ENCODE data around the gene IRAK4. TPM values are rescaled to one million over a fixed set of nuclear protein-coding genes. Genes with fewer than 3 reads are reported as not detected.

IRAK4 gene
- total and polyA plus RNA-seq, 2 experiments from 2014 or later: 5.1 to 15.9 TPM

DNA sequence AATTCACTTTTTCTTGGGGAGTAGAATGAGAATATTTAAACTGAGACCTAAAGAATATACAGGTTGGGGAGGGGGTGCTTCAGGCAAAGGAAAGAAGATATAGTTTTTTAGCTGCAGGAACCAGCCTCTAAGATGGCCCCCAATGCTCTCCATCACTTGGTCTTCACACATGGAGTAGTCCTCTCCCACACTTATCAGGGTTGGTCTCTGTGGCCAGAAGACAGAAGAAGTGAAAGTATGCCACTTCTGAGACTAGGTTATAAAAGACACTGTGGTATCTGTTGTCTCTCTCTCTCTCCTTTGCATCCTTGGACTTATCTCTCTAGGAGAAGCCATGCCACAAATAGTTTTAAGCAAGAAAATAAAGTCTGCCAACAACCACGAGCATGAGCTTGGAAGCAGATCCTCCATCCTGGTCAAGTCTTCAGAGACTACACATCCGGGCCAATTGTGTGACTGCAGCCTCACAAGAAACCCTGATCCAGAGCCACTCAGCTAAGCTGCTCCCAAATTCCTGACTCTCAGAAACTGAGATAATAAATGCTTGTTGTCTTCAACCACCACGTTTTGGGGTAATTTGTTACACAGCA, 18.1 kb upstream of the IRAK4 start:
- no peak overlapping the region for H3K27ac ChIP-seq
- no peaks in the 10 kb centered on the region for H3K9me3 ChIP-seq (ENCODE audit: low read depth)
- no peaks in the 10 kb centered on the region for H3K36me3 ChIP-seq (replicated peaks; ENCODE audit: insufficient read depth, low read depth)
- H3K27me3 ChIP-seq: no peaks in the 10 kb centered on the region
- no peaks in the 10 kb centered on the region for H3K79me2 ChIP-seq
- no peaks in the 10 kb centered on the region for H3K4me1 ChIP-seq (ENCODE audit: insufficient read depth)
- no peak for TF ChIP-seq EZH2phosphoT487 (IDR thresholded peaks at IDR 0.05; ENCODE audit: low read depth, severe bottlenecking, unreplicated experiment)
- TF ChIP-seq EZH2 (IDR thresholded peaks at IDR 0.05; ENCODE audit: borderline replicate concordance): no peak
- TF ChIP-seq, protein P1, sequence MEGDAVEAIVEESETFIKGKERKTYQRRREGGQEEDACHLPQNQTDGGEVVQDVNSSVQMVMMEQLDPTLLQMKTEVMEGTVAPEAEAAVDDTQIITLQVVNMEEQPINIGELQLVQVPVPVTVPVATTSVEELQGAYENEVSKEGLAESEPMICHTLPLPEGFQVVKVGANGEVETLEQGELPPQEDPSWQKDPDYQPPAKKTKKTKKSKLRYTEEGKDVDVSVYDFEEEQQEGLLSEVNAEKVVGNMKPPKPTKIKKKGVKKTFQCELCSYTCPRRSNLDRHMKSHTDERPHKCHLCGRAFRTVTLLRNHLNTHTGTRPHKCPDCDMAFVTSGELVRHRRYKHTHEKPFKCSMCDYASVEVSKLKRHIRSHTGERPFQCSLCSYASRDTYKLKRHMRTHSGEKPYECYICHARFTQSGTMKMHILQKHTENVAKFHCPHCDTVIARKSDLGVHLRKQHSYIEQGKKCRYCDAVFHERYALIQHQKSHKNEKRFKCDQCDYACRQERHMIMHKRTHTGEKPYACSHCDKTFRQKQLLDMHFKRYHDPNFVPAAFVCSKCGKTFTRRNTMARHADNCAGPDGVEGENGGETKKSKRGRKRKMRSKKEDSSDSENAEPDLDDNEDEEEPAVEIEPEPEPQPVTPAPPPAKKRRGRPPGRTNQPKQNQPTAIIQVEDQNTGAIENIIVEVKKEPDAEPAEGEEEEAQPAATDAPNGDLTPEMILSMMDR (IDR thresholded peaks at IDR 0.05; ENCODE audit: poor library complexity): no peak
- H4K20me1 ChIP-seq (ENCODE audit: insufficient read depth, poor library complexity, severe bottlenecking): no peaks in the 10 kb centered on the region
- no peak overlapping the region for H2AFZ ChIP-seq
- no peaks in the 10 kb centered on the region for H3K9me2 ChIP-seq (replicated peaks; ENCODE audit: insufficient read depth)
- no peak overlapping the region for H3K4me3 ChIP-seq
- no peak for DNase-seq (ENCODE audit: low spot score)
- WGBS (ENCODE audit: low lambda C conversion rate, missing lambda C conversion rate): 77% methylated on average over 3 of the region's 3 CpGs
- H3K4me2 ChIP-seq: no peak overlapping the region

DNA sequence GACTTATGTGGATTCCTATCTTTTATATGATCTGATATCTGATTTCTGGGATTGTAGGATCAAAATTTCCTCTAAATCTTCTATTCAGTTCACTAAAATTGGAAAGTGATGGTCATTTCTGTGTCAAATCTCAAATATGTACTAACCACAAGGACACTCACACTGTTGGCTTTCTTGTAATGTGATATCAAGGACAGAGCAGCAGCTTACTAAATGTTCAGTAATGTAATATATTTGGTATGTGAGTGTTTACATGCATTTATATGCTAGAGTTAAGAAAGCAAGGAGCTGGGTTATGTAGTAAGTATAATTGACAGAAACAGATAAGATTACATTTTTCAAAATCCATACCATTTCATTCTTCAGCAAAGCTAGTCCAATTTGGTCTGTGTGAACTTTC, 16.6 kb upstream of the IRAK4 start:
- Histone ChIP-seq H2AFZ (no peak overlapping the region), H3K27me3 (no peaks in the 10 kb centered on the region), H3K27ac (no peak overlapping the region), H3K9me3 (ENCODE audit: low read depth) (no peaks in the 10 kb centered on the region), H3K36me3 (replicated peaks; ENCODE audit: insufficient read depth, low read depth) (no peaks in the 10 kb centered on the region), H3K4me1 (ENCODE audit: insufficient read depth) (no peaks in the 10 kb centered on the region), H3K79me2 (no peaks in the 10 kb centered on the region), H4K20me1 (ENCODE audit: insufficient read depth, poor library complexity, severe bottlenecking) (no peaks in the 10 kb centered on the region), H3K4me2 (no peak overlapping the region), H3K9me2 (replicated peaks; ENCODE audit: insufficient read depth) (no peaks in the 10 kb centered on the region), H3K4me3 (no peak overlapping the region)
- no peak for DNase-seq (ENCODE audit: low spot score)
- TF ChIP-seq EZH2 (IDR thresholded peaks at IDR 0.05; ENCODE audit: borderline replicate concordance): no peak

DNA sequence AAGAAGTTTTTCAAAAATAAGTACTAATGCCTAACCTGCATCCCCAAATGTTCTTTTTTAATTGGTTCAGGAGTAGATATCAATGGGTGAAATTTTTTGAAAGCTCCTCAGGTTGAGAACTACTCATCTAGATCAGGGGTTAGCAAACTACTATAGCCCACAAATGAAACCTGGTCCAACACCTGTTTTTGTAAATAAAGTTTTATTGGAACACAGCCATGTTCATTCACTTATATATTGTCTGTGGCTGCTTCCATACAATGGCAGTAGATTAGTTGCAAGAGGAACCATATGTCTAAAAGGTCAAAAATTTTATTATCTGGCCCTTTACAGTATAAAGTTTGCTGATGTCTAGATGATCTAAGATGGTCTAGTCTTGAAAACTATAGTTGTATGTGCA, 13.9 kb upstream of the IRAK4 start:
- Histone ChIP-seq H3K27ac (no peak overlapping the region), H2AFZ (no peak overlapping the region)

DNA sequence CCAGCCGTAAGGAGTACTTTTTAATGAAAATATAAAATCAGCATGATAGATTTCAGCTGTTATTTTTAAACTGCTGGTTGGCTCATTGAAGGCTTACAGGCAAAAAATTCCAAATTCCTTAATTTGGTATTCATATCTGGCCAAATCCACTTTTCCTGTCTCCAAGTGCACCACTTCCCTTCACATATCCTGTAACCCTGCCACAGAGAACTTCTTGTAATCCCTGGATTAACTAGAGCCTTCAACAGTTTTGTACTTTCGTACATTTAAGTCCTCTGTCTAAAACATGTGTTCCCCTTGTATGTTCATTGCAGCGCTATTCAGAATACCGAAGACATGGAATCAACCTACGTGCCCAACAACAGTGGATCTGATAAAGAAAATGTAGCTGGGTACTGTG, 9.7 kb upstream of the IRAK4 start:
- no peak overlapping the region for H3K27ac ChIP-seq
- 82% methylated on average over 5 of the region's 5 CpGs for WGBS (ENCODE audit: low lambda C conversion rate, missing lambda C conversion rate)
- TF ChIP-seq EZH2 (IDR thresholded peaks at IDR 0.05; ENCODE audit: borderline replicate concordance): no peak
- TF ChIP-seq EZH2phosphoT487 (IDR thresholded peaks at IDR 0.05; ENCODE audit: low read depth, severe bottlenecking, unreplicated experiment): no peak
- TF ChIP-seq, protein P1 (IDR thresholded peaks at IDR 0.05; ENCODE audit: poor library complexity): no peak

More for the DNA sequence above, 13.9 kb upstream of the IRAK4 start:
- no peaks in the 10 kb centered on the region for H4K20me1 ChIP-seq (ENCODE audit: insufficient read depth, poor library complexity, severe bottlenecking)
- no peaks in the 10 kb centered on the region for H3K9me2 ChIP-seq (replicated peaks; ENCODE audit: insufficient read depth)
- no peak overlapping the region for H3K4me2 ChIP-seq
- H3K36me3 ChIP-seq (replicated peaks; ENCODE audit: insufficient read depth, low read depth): no peaks in the 10 kb centered on the region
- H3K4me1 ChIP-seq (ENCODE audit: insufficient read depth): no peaks in the 10 kb centered on the region
- H3K27me3 ChIP-seq: no peaks in the 10 kb centered on the region
- no peak for DNase-seq (ENCODE audit: low spot score)
- H3K4me3 ChIP-seq: no peak overlapping the region
- no peaks in the 10 kb centered on the region for H3K9me3 ChIP-seq (ENCODE audit: low read depth)
- TF ChIP-seq, protein P1 (IDR thresholded peaks at IDR 0.05; ENCODE audit: poor library complexity): no peak
- TF ChIP-seq EZH2 (IDR thresholded peaks at IDR 0.05; ENCODE audit: borderline replicate concordance) (no peak), EZH2phosphoT487 (IDR thresholded peaks at IDR 0.05; ENCODE audit: low read depth, severe bottlenecking, unreplicated experiment) (no peak)
- no peaks in the 10 kb centered on the region for H3K79me2 ChIP-seq

More for the DNA sequence above, 9.7 kb upstream of the IRAK4 start:
- Histone ChIP-seq H3K36me3 (replicated peaks; ENCODE audit: insufficient read depth, low read depth) (no peaks in the 10 kb centered on the region), H3K9me2 (replicated peaks; ENCODE audit: insufficient read depth) (no peaks in the 10 kb centered on the region), H3K4me3 (no peak overlapping the region), H4K20me1 (ENCODE audit: insufficient read depth, poor library complexity, severe bottlenecking) (no peaks in the 10 kb centered on the region), H2AFZ (no peak overlapping the region), H3K79me2 (peaks cover 4% of the 10 kb centered on the region), H3K4me2 (no peak overlapping the region), H3K9me3 (ENCODE audit: low read depth) (no peaks in the 10 kb centered on the region), H3K4me1 (ENCODE audit: insufficient read depth) (no peaks in the 10 kb centered on the region), H3K27me3 (no peaks in the 10 kb centered on the region)
- no peak for DNase-seq (ENCODE audit: low spot score)

All from hepatocyte (in vitro differentiated cells).